GM12892 (cell line): ENCODE data around the gene COMMD7.

ENCODE experiments used
- POLR2A ChIP-seq: IDR thresholded peaks from 2 replicates; pipeline ENCODE4 v1.6.1; 2011; ENCODE audit warnings: low read depth, low read length, control low read depth
- POLR2AphosphoS5 ChIP-seq: IDR thresholded peaks from 2 replicates; pipeline ENCODE4 v1.6.1; 2011; ENCODE audit warnings: low read depth, low read length, control low read depth
- TAF1 ChIP-seq: IDR thresholded peaks from 2 replicates; pipeline ENCODE4 v1.6.1; 2011; ENCODE audit warnings: low read depth, mild to moderate bottlenecking, control low read depth, low read length, borderline replicate concordance

GRCh38 chr20:32731882-32732266, 11.4 kb downstream of the COMMD7 start:
- TF ChIP-seq POLR2A (no peak), POLR2AphosphoS5 (no peak), TAF1 (no peak)
